Activated T-cell treated with anti-CD3 and anti-CD28 coated beads, Interleukin-2, amount 50 U/mL, for 48 hours (primary cell): ENCODE measurements around the gene INAFM1.
"Not testable (repeated sequence)": the region's sequence is repeated elsewhere in the genome, so short reads cannot be mapped to it uniquely, and the experiment has no call there.

ENCODE experiments used
- DNase-seq, 2 experiments: peaks; one replicate each; pipeline ENCODE4 v3.0.0-alpha.2; 2020

Gene INAFM1

DNA sequence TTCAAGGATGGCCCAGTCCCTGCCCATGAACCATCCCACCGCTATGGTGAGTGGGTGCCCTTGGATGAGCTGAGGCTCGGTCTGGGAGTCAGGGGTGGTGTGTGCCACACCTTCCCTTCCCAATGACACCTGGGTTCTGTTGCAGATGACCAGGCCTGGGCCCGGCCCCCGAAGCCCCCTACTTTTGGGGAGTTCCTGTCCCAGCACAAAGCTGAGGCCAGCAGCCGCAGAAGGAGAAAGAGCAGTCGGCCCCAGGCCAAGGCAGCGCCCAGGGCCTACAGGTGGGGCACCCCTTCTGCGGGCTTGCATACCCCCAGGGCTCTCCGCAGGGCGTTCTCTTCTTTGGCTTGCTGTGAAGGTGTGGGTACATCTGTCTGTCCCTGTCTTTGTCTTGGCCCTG, 4.3 kb upstream of the INAFM1 start:
- no peak for DNase-seq

DNA sequence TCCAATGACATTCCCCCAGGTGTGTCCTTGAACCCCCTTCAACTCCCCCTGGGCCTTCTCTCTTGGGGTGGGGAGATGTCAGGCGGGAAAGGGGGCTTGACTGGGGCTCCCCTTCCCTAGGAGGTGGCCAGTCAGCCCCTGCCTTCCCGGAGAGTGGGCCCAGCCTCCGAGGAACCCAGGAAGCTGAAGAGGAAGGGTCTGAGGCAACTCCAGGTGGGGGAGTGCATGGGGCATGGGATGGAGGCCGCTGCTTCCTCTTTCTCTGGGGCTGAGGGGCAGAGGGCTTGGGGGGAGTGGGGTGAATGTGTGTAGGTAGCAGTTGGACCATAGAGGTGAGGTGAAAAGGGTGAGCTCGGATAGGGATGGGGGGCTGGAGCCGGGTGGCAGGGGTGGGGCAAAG, 2.7 kb upstream of the INAFM1 start:
- no peak for DNase-seq

DNA sequence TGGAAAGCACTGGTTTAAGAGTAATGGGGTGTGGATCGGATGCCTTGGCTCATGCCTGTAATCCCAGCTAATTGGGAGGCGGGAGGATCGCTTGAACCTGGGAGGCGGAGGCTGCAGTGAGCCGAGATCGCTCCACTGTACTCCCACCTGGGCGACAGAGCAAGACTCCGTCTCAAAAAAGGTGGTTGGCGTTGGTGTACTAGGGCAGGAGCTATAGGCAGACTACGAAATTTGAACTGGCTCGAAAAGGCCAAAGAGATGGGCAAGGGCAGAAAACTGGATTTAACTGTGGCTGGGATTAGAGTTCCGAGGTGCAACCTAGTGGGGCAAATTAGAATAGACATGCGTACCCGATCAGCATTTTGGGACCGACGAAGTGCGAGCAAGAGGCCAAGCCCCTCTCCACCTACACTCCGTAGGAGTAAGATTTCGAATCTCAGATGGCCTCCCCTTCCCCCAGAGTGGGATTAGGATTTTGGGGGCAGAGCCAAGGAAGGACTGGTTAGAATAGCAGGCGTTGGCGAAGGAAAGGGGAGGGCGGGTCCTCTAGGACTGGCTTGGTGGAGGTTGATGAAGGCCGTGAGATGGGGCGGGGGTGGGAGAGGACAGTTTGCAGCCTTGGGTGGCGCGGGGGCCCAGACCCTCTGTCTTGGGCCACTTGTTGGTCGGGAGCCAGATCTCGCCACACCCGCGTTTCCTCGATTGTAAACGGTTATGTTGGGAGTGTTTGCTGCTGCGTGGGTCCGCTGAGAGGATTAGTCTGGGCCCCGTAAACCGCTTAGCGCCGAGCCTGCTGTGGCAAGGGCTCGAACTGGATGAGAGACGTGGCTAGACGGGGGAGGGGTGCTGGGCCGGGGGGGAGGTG, 2.0 kb upstream of the INAFM1 start:
- peak in 1 of 2 experiments; percentile 40 for DNase-seq

DNA sequence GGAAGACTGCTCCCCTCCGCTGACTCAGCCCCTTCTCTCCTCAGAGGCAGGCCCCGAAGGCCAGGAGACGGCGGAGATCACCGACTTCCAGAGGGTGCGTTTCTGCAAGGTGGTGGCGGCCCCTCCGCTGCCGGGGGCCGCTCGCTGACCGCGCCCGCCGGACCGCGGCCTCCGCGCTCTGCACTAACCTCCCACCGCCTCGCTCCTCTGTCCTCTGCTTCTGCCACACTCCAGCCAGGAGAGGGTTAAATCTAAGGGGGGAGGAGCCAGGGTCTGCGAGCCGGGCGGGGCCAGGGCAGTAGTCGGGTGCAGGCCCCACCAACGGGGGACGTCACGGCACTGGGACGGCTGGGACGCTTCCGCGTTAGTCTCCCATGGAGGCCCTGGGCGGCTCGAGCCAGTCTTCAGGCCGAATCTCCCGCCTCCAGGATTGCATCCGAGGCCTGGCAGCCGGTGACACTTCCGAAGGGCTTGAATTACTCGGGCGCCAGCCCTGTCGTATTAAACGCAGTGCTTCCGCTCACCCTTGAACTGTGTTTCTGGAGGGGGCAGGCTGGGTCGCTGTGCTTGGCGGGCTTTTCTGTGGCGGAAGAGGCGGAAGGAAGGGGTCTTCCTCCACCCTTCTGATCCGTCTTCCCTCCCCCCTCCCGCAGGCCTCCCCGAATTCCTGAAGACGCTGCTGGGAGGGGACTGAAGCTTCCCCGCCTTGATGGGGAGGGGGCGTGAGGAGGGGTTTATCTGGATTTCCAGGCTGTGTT, 1.2 kb upstream of the INAFM1 start:
- DNase-seq = peak; percentile 92 to 94

DNA sequence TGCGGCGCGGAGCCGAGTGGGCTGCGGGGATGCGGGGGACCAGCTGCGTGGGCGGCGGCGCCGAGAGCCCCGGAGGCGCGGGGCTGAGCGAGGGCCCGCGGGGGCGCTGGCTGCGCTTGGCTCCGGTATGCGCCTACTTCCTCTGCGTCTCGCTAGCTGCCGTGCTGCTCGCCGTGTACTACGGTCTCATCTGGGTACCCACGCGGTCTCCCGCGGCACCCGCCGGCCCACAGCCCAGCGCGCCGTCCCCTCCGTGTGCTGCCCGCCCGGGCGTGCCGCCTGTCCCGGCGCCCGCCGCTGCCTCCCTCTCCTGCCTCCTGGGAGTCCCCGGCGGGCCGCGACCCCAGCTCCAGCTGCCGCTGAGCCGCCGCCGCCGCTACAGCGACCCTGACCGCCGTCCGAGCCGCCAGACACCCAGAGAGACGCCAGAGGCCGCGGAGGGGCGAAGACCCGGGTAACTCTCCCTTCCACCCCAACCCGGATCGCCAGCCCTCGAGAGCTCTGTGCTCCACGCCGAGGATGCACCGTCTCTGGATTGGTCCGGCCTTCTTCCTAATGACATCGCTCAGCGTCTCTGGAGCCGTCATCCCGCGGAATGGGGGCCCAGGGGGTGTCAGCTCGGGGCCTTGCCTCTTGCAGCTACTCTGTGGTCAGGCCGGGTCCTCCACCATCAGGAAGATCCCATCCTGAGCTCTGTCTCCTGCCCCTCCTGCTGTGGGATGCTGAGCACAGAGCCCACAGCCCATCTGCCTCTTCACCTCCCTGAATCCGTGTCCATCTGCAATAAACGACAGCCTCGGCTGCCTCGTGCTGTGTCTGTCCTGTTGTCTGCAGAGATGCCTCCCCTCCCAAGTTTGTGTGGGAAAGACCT, 441 bp downstream of the INAFM1 start:
- no peak for DNase-seq

DNA sequence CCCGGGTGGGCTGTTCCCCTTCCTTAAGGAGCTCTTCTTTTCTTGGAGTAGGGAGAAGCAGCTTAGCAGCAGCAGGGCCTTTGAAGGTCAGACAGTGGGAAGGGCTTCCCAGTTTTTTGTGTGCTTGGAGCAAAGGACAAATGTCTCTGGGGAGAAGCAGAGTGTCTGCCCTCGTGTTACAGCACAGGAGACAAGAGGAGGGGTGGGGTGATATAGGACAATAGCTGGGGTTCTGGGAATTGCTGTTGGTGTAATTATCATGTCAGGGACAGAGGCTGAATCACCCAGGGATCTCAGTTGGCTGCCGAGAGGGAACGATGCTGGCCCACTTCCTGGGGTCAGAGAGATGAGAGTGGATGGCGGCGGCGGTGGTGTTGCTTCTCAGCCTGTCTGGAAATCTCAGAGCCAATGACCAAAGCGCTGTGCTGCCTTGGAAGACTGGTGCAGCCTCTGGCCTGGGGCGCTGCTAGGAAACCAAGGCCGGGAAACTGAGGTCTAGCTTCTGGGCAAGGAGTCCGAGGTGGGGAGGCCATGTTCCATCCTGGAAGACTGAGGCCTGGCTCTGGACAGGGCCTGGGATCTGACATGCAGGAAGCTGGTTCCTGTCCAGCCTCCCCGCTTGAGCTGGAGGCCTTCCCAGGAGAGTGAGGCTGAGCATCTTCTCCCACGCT, 1.2 kb downstream of the INAFM1 start:
- DNase-seq = no peak

DNA sequence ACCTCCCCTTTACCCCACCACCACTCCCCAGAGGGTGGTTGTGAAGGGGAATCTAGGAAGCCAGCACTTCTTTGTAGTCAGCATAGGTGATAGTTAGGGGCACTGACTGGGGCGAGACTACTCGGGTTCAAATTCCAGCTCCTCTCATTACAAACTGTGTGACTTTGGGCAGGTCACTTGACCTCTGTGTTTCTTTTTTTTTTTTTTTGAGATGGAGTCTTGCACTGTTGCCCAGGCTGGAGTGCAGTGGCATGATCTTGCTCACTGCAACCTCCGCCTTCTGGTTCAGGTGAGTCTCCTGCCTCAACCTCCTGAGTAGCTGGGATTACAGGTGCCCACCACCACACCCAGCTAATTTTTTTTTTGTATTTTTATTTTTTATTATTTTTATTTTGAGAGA, 1.8 kb downstream of the INAFM1 start:
- not testable (repeated sequence) for DNase-seq

DNA sequence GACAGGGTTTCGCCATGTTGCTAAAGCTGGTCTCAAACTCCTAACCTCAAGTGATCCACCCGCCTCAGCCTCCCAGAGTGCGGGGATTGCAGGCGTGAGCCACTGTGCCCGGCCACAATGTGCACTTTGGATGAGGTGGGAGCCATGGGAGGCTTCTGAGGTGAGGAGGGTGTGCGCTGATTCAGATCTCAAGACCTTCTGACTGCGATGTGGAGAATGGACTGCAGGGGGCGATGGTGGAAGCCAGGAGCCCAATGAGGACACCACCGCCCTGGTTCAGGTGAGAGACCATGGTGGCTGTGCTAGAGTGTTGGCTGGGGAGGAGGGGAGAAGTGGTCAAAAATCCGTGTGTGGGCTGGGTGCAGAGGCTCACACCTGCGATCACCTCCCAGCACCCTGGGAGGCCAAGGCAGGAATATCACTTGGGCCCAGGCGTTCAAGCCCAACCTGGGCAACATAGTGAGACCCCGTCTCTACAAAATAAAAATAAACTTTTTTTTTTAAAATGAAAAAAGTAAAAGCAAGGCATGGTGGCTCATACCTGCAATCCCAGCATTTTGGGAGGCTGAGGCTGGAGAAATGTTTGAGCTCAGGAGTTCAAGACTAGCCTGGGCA, 5.6 kb downstream of the INAFM1 start:
- DNase-seq = peak; percentile 83 to 85

DNA sequence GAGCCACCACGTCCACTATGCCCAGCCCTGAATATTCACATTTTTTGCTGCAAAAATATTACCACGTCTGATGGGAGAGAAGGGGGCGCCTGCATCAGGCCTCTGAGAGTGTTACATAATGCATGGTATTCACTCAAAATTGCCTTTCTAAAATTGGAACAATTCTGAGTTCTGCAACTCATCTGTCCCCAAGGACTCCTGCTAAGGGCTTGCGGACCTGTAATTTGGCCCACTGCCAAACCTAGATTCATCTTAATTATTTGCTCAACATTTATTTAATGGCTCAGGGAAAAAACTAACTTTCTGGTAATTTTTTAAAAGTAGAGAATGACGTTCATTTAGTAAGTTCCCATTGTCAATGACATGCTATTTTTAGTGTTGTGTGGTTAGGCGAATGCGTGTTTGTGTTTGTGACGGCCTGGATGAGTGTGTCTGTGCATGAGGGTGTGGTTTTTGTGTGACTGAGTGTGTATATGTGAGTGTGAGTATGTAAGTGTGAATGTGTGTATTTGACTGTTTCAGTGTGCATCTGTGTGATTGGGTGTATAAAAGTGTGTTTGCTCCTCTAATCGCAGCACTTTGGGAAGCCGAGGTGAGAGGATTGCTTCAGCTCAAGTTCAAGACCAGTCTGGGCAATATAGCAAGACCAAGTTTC, 8.8 kb downstream of the INAFM1 start:
- DNase-seq = no peak

DNA sequence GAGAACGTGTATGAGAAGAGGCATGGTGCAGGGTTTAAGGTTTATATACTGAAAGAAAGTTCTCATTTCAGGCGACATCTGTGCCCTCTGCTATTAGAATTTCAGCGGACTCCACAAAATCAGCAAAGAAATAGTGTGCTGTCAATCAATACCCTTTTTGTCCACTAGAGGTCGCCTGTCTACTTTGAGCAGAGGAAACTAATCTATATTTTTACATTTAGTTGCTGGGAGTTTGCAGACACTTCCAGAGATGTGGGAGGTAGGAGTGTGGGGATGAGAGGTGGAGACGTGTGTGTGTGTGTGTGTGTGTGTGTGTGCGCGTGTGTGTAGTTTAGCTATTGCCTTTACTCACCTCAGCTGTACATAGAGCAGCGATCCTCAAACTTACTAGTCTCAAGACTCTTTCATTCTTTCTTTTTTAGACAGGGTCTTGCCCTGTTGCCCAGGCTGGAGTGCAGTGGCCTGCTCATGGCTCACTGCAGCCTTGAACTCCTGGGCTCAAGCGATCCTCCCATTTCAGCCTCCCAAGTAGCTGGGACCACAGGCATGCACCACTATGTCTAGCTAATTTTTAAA, 9.7 kb downstream of the INAFM1 start:
- DNase-seq = no peak

DNA sequence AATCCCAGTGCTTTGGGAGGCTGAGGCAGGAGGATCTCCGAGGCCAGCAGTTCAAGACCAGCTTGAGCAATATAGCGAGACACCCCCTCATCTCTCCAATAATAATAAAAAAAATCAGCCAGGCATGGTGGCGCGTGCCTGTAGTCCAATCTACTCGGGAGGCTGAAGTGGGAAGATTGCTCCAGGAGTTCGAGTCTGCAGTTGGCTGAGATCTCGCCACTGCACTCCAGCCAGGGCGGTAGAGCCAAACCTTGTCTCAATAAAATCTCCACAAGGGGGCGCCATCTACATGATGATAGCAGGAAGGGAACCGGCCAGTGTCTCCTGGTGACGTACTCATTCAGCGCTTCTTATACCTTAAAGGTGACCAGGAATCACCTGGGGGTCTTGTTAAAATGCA, 21.4 kb downstream of the INAFM1 start:
- DNase-seq = peak; percentile 79 to 80

DNA sequence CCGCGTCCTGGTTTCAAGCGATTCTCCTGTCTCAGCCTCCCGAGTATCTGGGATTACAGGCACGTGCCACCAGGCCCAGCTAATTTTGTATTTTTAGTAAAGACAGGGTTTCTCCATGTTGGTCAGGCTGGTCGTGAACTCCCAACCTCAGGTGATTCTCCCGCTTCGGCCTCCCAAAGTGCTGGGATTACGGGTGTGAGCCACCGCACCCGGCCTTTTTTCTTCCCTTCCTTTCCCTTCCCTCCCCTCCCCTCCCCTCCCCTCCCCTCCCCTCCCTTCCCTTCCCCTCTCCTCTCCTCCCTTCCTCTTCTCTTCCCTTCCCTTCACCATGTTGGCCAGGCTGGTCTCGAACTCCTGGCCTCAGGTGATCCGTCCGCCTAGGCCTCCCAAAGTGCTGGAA, 26.2 kb downstream of the INAFM1 start:
- DNase-seq = not testable (repeated sequence)

DNA sequence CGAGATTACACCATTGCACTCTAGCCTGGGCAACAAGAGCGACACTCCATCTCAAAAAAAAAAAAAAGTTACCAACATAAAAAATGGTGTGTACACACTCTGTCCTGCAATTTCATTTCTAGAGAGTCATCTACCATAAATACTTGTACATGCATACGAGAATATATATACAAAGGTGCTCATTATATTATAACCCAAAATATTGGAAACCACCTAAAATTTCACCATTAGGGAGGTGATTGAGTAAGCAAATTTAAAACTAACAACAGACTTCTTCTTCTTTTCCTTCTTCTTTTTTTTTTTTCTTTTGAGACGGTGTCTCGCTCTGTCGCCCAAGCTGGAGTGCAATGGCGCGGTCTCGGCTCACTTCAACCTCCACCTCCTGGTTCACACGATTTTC, 27.6 kb downstream of the INAFM1 start:
- DNase-seq = no peak

DNA sequence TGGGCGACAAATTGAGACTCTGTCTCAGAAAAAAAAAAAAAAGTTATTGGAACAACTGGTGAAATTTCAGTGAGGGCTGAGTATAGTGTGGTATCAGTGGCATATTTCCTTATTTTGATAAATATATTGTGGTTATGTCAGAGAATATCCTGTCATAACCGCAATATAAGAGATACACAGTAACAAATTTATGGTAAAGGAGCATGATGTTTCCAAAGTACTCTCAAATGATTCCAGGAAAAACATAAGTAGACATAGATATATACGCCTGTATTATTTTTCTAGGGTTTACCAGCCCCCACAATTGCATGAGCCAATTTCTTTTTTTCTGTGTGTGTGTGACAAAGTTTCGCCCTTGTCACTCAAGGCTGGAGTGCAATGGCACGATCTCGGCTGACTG, 29.3 kb downstream of the INAFM1 start:
- no peak for DNase-seq

DNA sequence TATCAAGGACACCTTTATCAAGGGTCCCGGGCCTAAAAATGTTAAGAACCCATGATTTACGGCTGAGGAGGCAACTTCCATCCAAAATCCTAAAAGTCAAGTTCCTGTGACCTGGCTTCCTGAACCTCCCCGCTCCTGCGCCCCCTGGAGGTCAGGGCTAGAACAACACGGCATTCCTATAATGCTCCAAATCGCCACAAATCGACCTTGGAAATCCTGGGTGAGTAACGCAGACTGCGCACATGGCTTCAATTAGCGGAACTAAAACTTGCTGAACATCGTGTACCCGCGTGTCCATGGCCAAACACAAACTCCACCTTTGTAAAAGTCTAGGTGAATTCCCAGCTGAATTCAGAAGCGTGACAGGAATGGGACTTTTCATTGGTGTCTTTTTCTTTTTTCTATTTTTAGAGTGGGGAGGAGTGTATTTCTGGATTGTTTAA, 30.6 kb downstream of the INAFM1 start:
- peak; percentile 67 to 68 for DNase-seq

DNA sequence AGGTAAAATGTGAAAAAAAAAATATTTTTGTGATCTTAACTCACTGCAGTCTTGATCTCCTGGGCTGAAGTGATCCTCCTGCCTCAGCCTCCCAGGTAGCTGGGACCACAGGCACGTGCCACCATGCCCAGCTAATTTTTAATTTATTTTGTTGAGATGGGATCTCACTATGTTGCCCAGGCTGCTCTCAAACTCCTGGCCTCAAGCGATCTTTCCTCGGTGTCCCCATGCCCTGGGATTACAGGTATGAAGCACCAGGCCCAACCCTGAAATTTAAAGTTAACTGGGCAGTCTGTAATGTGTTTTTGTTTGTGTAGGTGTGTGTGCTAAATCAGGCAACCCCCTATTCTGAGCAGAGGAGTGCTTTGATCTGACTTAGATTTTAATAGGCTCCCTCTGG, 31.6 kb downstream of the INAFM1 start:
- no peak for DNase-seq

DNA sequence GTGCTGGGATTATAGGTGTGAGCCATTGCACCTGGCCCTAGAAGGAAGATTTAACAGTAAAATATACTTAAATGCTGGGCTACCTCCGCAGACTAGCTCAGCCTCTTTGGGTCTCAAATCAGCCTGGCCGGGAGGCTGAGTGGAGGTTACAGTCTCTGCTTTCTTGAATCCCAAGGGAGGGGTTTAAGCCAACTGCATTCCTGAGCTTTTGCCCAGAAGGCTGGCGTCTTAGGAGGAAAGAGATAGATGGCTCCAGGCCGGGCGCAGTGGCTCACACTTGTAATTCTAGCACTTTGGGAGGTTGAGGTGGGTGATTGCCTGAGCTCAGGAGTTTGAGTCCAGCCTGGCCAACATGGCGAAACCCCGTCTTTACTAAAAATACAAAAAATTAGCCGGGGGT, 34.4 kb downstream of the INAFM1 start:
- DNase-seq = no peak

DNA sequence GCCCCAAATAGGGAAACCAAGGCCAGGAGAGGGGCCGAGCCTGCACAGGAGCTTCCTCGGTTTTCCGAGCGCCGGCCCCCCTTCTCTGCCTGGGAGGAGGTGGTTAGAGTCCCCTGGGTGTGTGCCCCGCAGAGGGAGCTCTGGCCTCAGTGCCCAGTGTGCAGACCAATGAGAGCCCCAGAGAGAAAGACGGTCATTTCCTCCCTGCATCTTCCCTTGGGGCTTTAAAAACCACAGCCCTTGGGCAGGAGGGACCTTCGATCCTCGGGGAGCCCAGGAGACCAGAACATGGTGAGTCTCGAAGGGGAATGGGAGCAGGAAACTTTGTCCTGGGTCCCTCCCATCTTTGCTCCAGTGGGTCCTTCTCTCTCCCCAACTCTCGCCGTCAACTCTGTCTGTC, 34.9 kb downstream of the INAFM1 start, which contains the start of gene C5AR1:
TSS of gene C5AR1 (plus strand) at position 254 of the 400 bp plus-strand sequence. CDS start at position 289, 35 bp downstream.
- no peak for DNase-seq

DNA sequence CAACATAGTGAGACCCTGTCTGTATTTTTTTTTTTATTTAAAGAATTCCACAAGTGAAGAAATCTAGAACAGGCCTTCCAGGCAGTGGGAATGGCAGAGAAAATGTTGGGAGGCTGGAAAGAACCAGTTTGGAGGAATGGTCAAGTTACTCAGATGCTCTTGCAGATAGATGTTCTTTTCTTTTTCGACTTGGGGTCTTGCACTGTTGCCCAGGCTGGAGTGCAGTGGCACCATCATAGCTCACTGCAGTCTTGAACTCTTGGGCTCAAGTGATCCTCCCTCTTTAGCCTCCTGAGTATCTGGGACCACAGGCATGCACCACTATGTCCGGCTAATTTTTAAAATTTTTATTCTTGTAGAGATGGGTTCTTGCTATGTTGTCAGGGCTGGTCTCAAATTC, 35.6 kb downstream of the INAFM1 start:
- DNase-seq = no peak

DNA sequence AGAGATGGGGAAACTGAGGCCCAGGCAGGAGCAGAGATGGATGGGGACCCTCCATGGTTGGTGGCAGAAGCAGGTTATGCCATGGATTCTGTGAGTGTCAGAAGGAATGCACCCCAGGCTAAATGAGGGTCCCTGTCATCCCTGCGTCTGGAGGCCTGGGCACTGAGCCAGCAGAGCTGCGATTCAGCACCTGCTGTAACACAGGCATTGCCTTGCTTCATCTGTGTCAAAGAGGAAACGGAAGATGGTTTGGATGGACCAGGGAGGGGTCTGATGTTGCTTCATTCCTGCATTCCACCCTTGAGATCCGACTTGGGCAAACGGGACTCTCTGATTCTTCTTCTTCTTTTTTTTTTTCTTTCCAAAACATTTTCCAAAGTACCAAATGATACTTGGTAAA, 36.1 kb downstream of the INAFM1 start:
- no peak for DNase-seq

DNA sequence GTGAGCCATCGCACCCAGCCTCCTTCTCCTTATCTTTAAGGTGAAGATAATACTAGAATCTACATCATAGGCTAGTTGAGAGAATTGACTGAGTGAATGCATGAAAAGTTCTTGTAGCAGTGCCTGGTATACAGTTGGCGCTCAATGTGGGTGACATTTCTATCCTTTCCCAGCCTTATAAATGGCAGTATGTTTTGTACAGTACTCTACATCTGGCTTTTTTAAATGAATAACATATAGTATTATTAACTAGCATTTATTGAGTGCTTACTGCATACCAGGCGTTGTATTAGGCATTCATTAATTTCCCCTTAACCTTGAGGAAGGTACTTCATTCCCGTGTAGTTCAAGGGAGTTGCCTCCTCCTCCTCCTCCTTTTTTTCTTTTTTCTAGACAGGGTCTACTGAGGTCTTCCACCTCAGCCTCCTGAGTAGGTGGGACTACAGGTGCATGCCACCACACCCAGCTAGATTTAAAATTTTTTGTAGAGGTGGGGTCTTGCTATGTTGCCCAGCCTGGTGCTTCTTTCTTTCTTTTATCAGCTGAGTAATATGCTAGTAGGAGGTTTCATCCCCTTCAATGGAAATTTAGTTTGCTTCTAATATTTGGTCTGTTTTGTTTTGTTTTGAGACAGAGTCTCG, 37.8 kb downstream of the INAFM1 start:
- DNase-seq = no peak
